GM12878 (cell line): ENCODE data around the gene TAF6. TPM values are rescaled to one million over a fixed set of nuclear protein-coding genes. Genes with fewer than 3 reads are reported as not detected.
A peak's percentile ranks its signal among the peaks of the same experiment; 100 is the strongest.

Source experiments
- ATF7 ChIP-seq: fragments of 450-650 bp; IDR thresholded peaks from 2 replicates; pipeline ENCODE4 v1.6.1; 2016; ENCODE audit warnings: low read depth, mild to moderate bottlenecking
- BACH1 ChIP-seq: fragments of 450-650 bp; IDR thresholded peaks from 2 replicates; pipeline ENCODE4 v1.6.1; 2017; ENCODE audit warnings: mild to moderate bottlenecking, borderline replicate concordance
- BRCA1 ChIP-seq: IDR thresholded peaks from 2 replicates; pipeline ENCODE4 v1.6.1; 2011; ENCODE audit warnings: low read depth, low read length, improper control_type of control experiment
- CBX3 ChIP-seq: fragments of 200-600 bp; sonication (generic); IDR thresholded peaks from 2 replicates; pipeline ENCODE4 v1.6.1; 2016; ENCODE audit warnings: low read depth, borderline replicate concordance
- CEBPZ ChIP-seq: fragments of 150-350 bp; IDR thresholded peaks from 2 replicates; pipeline ENCODE4 v1.6.1; 2016; ENCODE audit warnings: low read depth, low read length
- CTCF ChIP-seq, 3 experiments: IDR thresholded peaks in 2 of 3; conservative IDR thresholded peaks in 1 of 3; 2 replicates each; pipeline ENCODE4 v1.5.1; 2011; ENCODE audit warnings: low read depth in 3 of 3, low read length in 3 of 3, mild to moderate bottlenecking in 3 of 3, control low read depth in 2 of 3, moderate library complexity in 2 of 3, inconsistent platforms in 1 of 3, mixed read lengths in 1 of 3; ENCODE audit not compliant: control insufficient read depth in 2 of 3, insufficient read depth in 1 of 3; ENCODE audit errors: extremely low read depth in 1 of 3
- EGR1 ChIP-seq, 2 experiments: IDR thresholded peaks; 1 replicate in 1 of 2; 2 replicates in 1 of 2; pipeline ENCODE4 v1.6.1; 2011 to 2012; ENCODE audit warnings: low read depth in 2 of 2, low read length in 2 of 2, borderline replicate concordance in 1 of 2, mild to moderate bottlenecking in 1 of 2, moderate library complexity in 1 of 2
- HCFC1 ChIP-seq: fragments of 150-350 bp; IDR thresholded peaks from 2 replicates; pipeline ENCODE4 v1.6.1; 2014; ENCODE audit warnings: low read length
- LARP7 ChIP-seq: fragments of 450-650 bp; IDR thresholded peaks from 2 replicates; pipeline ENCODE4 v1.6.1; 2017; ENCODE audit warnings: mild to moderate bottlenecking
- NFYA ChIP-seq: IDR thresholded peaks from 2 replicates; pipeline ENCODE4 v1.6.1; 2011; ENCODE audit warnings: low read depth, mild to moderate bottlenecking, low read length, improper control_type of control experiment, borderline replicate concordance
- NKRF ChIP-seq: fragments of 450-650 bp; conservative IDR thresholded peaks from 2 replicates; pipeline ENCODE4 v1.6.1; 2017; ENCODE audit warnings: mild to moderate bottlenecking, moderate library complexity
- NR2C2 ChIP-seq: IDR thresholded peaks from 2 replicates; pipeline ENCODE4 v1.6.1; 2011; ENCODE audit warnings: borderline replicate concordance, low read depth; ENCODE audit not compliant: control insufficient read depth, insufficient read length
- PAX5 ChIP-seq: IDR thresholded peaks from 2 replicates; pipeline ENCODE4 v1.6.1; 2011; ENCODE audit warnings: low read depth, low read length, borderline replicate concordance
- RCOR1 ChIP-seq: conservative IDR thresholded peaks from 2 replicates; pipeline ENCODE4 v1.6.1; 2012; ENCODE audit warnings: low read depth, low read length, improper control_type of control experiment
- SMAD5 ChIP-seq: IDR thresholded peaks from 2 replicates; pipeline ENCODE4 v1.6.1; 2016; ENCODE audit warnings: antibody characterized with exemption, low read depth
- TAF1 ChIP-seq: IDR thresholded peaks from 2 replicates; pipeline ENCODE4 v1.6.1; 2011; ENCODE audit warnings: mild to moderate bottlenecking, low read depth, low read length, borderline replicate concordance
- ZBTB11 ChIP-seq: fragments of 450-650 bp; formaldehyde crosslinking; IDR thresholded peaks from 2 replicates; pipeline ENCODE4 v1.5.0; 2022; ENCODE audit warnings: mild to moderate bottlenecking, missing genetic modification characterization
- ZZZ3 ChIP-seq: IDR thresholded peaks from 2 replicates; pipeline ENCODE4 v1.6.1; 2011; ENCODE audit warnings: low read depth; ENCODE audit not compliant: control insufficient read depth, insufficient read length
- polyA plus RNA-seq, 11 experiments: library from polyadenylated mRNA; depleted of rRNA in 4 of 11; unstranded in 6 of 11; stranded (reverse) in 5 of 11; fragments of >200 nt; fragmentation: Nextera tagmentation in 4 of 11; fragmentation: Illumina TruSeq in 1 of 11; extraction: Ambion mirVana in 4 of 11; extraction: Trizol in 1 of 11; gene quantifications; 1 replicate in 1 of 11; 2 replicates in 10 of 11; pipeline versions ENCODE4 v1.2.1 to v1.2.3, GENCODE V29; 2011 to 2016; ENCODE audit warnings: inconsistent platforms in 2 of 11, missing spikeins in 2 of 11, low read depth in 1 of 11
- total RNA-seq, 4 experiments: library from RNA; depleted of rRNA in 3 of 4; stranded (reverse); fragments of >200 nt in 3 of 4; fragmentation: Illumina TruSeq in 1 of 4; extraction: Trizol in 1 of 4; gene quantifications; 2 replicates each; pipeline versions ENCODE4 v1.2.1 to v1.2.3, GENCODE V29; 2013 to 2021

TAF6 gene
- total and polyA plus RNA-seq, 10 of the 15 experiments (the other 5 are each of a cell fraction or from before 2014, with no cell fraction given): 0.27 to 42.6 (median 17.0) TPM

- no peak for TF ChIP-seq NFYA
- TF ChIP-seq ZZZ3: no peak
- peak; percentile 80; the same call in 1 of the 2 replicates for TF ChIP-seq NKRF
- TF ChIP-seq LARP7: peak; percentile 71; the same call in 1 of the 2 replicates
- peak; percentile 36; the same call in 1 of the 2 replicates for TF ChIP-seq ZBTB11 (CRISPR knock-in tag)
- no peak for TF ChIP-seq CBX3
- TF ChIP-seq ATF7: no peak
- peak; percentile 45; the same call in 1 of the 2 replicates for TF ChIP-seq BACH1
- TF ChIP-seq HCFC1: no peak; the same call in 1 of the 2 replicates
- 0 out of 2 replicates have a peak, but pooled peaks have one; percentile 26 for TF ChIP-seq PAX5
- no peak for TF ChIP-seq CTCF (IDR thresholded peaks at IDR 0.05 in 2 of 3, conservative IDR thresholded peaks at IDR 0.05 in 1 of 3; ENCODE audit: control insufficient read depth in 2 of 3, extremely low read depth in 1 of 3, insufficient read depth in 1 of 3, low read depth in 3 of 3, low read length in 3 of 3)
- no peak for TF ChIP-seq EGR1 (IDR thresholded peaks at IDR 0.05; ENCODE audit: borderline replicate concordance in 1 of 2, low read depth in 2 of 2, low read length in 2 of 2)
- no peak for TF ChIP-seq CEBPZ
- no peak for TF ChIP-seq RCOR1
- no peak for TF ChIP-seq NR2C2
- TF ChIP-seq SMAD5: no peak
- TF ChIP-seq BRCA1: no peak
- TF ChIP-seq TAF1: peak; percentile 35; the same call in 1 of the 2 replicates
Measured at GRCh38 chr7:100126239-100126930, 7.2 kb upstream of the TAF6 start (continued).
